SU-DHL-6 (cell line): ENCODE results near the gene TRAF3IP3.

Experiments used
- H2AFZ ChIP-seq: fragments of 200-600 bp; sonication (generic); 2 replicates; pipeline ENCODE4 v1.6.1; 2014; ENCODE audit warnings: low read depth, mild to moderate bottlenecking, moderate library complexity, mixed read lengths, antibody characterized with exemption, low read length; ENCODE audit not compliant: severe bottlenecking
- H3F3A ChIP-seq: fragments of 200-600 bp; shearing (Covaris generic); 2 replicates; pipeline ENCODE4 v1.6.0; 2016; ENCODE audit warnings: antibody characterized with exemption, mild to moderate bottlenecking; ENCODE audit not compliant: insufficient read depth
- H3K27ac ChIP-seq: fragments of 200-600 bp; sonication (generic); 2 replicates; pipeline ENCODE4 v1.5.1; 2016; ENCODE audit warnings: low read depth, mild to moderate bottlenecking, low read length, moderate library complexity, mixed read lengths
- H3K27me3 ChIP-seq: fragments of 200-600 bp; sonication (generic), shearing (Covaris generic); 2 replicates; pipeline ENCODE4 v1.6.0; 2014; ENCODE audit warnings: mild to moderate bottlenecking, low read length
- H3K36me3 ChIP-seq: fragments of 200-600 bp; sonication (generic); 2 replicates; pipeline ENCODE4 v1.6.1; 2014; ENCODE audit warnings: mild to moderate bottlenecking, low read length, mixed read lengths
- H3K4me2 ChIP-seq: fragments of 300-600, 200-600 bp; shearing (Covaris generic), sonication (generic); 2 replicates; pipeline ENCODE4 v1.6.0; 2014; ENCODE audit warnings: low read length, low read depth, mild to moderate bottlenecking; ENCODE audit not compliant: poor library complexity, severe bottlenecking
- H3K4me3 ChIP-seq: fragments of 200-600 bp; sonication (generic); 2 replicates; pipeline ENCODE4 v1.5.1; 2014; ENCODE audit warnings: antibody characterized with exemption, low read length, mild to moderate bottlenecking, mixed read lengths; ENCODE audit not compliant: insufficient read depth, poor library complexity, severe bottlenecking
- H3K79me2 ChIP-seq: fragments of 200-600 bp; sonication (generic); 2 replicates; pipeline ENCODE4 v1.6.1; 2014; ENCODE audit warnings: mild to moderate bottlenecking, low read length, moderate library complexity; ENCODE audit not compliant: insufficient read depth
- H3K9ac ChIP-seq: fragments of 200-600 bp; sonication (generic); 2 replicates; pipeline ENCODE4 v1.7.0; 2014; ENCODE audit warnings: mild to moderate bottlenecking, low read length
- H3K9me2 ChIP-seq: fragments of 200-600 bp; sonication (generic); replicated peaks from 2 replicates; pipeline ENCODE4 v1.6.1; 2014; ENCODE audit warnings: low read length; ENCODE audit not compliant: insufficient read depth
- H3K9me3 ChIP-seq: fragments of 200-600 bp; sonication (generic); 2 replicates; pipeline ENCODE4 v1.6.1; 2014; ENCODE audit warnings: low read length, mixed read lengths; ENCODE audit not compliant: insufficient read depth
- H4K20me1 ChIP-seq: fragments of 200-600 bp; sonication (generic); 2 replicates; pipeline ENCODE4 v1.6.1; 2014; ENCODE audit warnings: low read depth, mild to moderate bottlenecking, antibody characterized with exemption, low read length, moderate library complexity, mixed read lengths
- CTCF ChIP-seq: fragments of 200-600 bp; sonication (generic); IDR thresholded peaks from one replicate; pipeline ENCODE4 v1.5.1; 2017; ENCODE audit warnings: antibody characterized with exemption, mild to moderate bottlenecking, low read length, moderate library complexity; ENCODE audit not compliant: insufficient read depth, poor library complexity, severe bottlenecking
- EZH2phosphoT487 ChIP-seq: fragments of 200-600 bp; sonication (generic), shearing (Covaris generic); conservative IDR thresholded peaks from 2 replicates; pipeline ENCODE4 v1.6.1; 2018; ENCODE audit warnings: mild to moderate bottlenecking, antibody characterized with exemption, low read length, moderate library complexity, mixed read lengths

Gene TRAF3IP3

GRCh38 chr1:209755256-209755655, 597 bp upstream of the TRAF3IP3 start:
- no peaks in the 10 kb centered on the region for H3K36me3 ChIP-seq
- TF ChIP-seq EZH2phosphoT487: no peak
- no peak for TF ChIP-seq CTCF
- no peaks in the 10 kb centered on the region for H3K9me2 ChIP-seq
- peak overlapping the region; percentile 81 for H3K27ac ChIP-seq
- H2AFZ ChIP-seq: peak overlapping the region; percentile 84
- H3K4me3 ChIP-seq: peak overlapping the region; percentile 25
- no peaks in the 10 kb centered on the region for H4K20me1 ChIP-seq
- peak overlapping the region; percentile 86 for H3K4me2 ChIP-seq
- H3F3A ChIP-seq: no peaks in the 10 kb centered on the region
- H3K27me3 ChIP-seq: no peaks in the 10 kb centered on the region
- H3K79me2 ChIP-seq: peaks cover 20% of the 10 kb centered on the region; the same call in 1 of the 2 replicates
- no peaks in the 10 kb centered on the region for H3K9me3 ChIP-seq
- H3K9ac ChIP-seq: peak overlapping the region; percentile 67

- peak overlapping the region; percentile 67 for H3K9ac ChIP-seq
- H3F3A ChIP-seq: no peaks in the 10 kb centered on the region
- H3K79me2 ChIP-seq: peaks cover 20% of the 10 kb centered on the region; the same call in 1 of the 2 replicates
- H3K36me3 ChIP-seq: no peaks in the 10 kb centered on the region; the same call in 1 of the 2 replicates
- H3K9me3 ChIP-seq: no peaks in the 10 kb centered on the region
- H3K27ac ChIP-seq: peak overlapping the region; percentile 81
- H3K9me2 ChIP-seq: no peaks in the 10 kb centered on the region
- H4K20me1 ChIP-seq: no peaks in the 10 kb centered on the region
- no peaks in the 10 kb centered on the region for H3K27me3 ChIP-seq
- no peak for TF ChIP-seq CTCF
- peak overlapping the region; percentile 62 for H3K4me3 ChIP-seq
- peak overlapping the region; percentile 84 for H2AFZ ChIP-seq
- peak overlapping the region; percentile 86 for H3K4me2 ChIP-seq
Observed at GRCh38 chr1:209756615-209757445, 977 bp downstream of the TRAF3IP3 start.

- no peaks in the 10 kb centered on the region; the same call in 1 of the 2 replicates for H3K36me3 ChIP-seq
- no peaks in the 10 kb centered on the region for H3K27me3 ChIP-seq
- no peaks in the 10 kb centered on the region for H3K9me3 ChIP-seq
- no peak overlapping the region for H3K4me3 ChIP-seq
- no peaks in the 10 kb centered on the region for H4K20me1 ChIP-seq
- no peak overlapping the region for H3K27ac ChIP-seq
- H3K9me2 ChIP-seq: no peaks in the 10 kb centered on the region
- H3K9ac ChIP-seq: no peak overlapping the region
- TF ChIP-seq CTCF (no peak), EZH2phosphoT487 (no peak)
- H3K79me2 ChIP-seq: peaks cover 20% of the 10 kb centered on the region; the same call in 1 of the 2 replicates
- no peaks in the 10 kb centered on the region for H3F3A ChIP-seq
- no peak overlapping the region for H2AFZ ChIP-seq
- H3K4me2 ChIP-seq: peak overlapping the region; percentile 4
Observed at GRCh38 chr1:209758400-209758799, 2.5 kb downstream of the TRAF3IP3 start.
